GM12872 (cell line): ENCODE measurements around the gene CRIM1.

Experiments used
- TF ChIP-seq, protein P1 (sequence below): IDR thresholded peaks from 3 replicates; pipeline ENCODE4 v1.5.1; 2011; ENCODE audit warnings: low read depth, mild to moderate bottlenecking, low read length, moderate library complexity; ENCODE audit not compliant: insufficient read depth

Gene CRIM1

DNA sequence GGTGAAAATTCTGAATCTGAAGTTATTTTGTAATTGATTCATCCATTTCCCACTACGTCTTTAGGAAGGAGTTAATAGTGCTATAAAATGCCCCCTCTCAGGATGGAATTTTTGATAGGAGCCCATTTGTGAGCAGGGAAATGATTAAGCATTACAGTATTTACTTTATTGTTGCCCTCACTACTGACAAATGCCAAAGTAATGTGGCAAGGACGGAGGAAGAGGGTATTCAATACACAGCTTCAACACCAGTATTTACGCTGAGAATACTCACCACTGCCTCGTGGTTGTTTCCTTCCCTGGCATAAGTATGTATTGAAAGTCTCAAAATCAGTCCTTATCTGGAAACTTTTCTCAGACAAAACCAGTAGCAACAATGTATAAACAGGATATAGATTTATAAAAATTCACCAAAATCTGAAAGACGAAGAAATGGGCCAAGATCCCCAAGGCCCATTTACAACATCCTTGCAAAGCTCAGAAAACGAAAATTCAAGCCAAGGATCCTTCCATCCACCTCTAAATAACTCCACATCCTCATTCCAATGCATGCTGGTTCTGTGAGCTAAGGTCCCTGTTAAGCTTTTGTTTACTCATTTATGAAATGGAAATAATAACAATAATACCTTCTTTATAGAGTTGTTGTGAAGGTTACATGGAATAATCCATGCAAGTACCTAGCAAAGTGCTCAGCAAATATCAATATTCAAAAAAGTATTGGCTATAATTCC is 213.1 kb downstream of the CRIM1 start:
- TF ChIP-seq, protein P1, sequence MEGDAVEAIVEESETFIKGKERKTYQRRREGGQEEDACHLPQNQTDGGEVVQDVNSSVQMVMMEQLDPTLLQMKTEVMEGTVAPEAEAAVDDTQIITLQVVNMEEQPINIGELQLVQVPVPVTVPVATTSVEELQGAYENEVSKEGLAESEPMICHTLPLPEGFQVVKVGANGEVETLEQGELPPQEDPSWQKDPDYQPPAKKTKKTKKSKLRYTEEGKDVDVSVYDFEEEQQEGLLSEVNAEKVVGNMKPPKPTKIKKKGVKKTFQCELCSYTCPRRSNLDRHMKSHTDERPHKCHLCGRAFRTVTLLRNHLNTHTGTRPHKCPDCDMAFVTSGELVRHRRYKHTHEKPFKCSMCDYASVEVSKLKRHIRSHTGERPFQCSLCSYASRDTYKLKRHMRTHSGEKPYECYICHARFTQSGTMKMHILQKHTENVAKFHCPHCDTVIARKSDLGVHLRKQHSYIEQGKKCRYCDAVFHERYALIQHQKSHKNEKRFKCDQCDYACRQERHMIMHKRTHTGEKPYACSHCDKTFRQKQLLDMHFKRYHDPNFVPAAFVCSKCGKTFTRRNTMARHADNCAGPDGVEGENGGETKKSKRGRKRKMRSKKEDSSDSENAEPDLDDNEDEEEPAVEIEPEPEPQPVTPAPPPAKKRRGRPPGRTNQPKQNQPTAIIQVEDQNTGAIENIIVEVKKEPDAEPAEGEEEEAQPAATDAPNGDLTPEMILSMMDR, result no peak

DNA sequence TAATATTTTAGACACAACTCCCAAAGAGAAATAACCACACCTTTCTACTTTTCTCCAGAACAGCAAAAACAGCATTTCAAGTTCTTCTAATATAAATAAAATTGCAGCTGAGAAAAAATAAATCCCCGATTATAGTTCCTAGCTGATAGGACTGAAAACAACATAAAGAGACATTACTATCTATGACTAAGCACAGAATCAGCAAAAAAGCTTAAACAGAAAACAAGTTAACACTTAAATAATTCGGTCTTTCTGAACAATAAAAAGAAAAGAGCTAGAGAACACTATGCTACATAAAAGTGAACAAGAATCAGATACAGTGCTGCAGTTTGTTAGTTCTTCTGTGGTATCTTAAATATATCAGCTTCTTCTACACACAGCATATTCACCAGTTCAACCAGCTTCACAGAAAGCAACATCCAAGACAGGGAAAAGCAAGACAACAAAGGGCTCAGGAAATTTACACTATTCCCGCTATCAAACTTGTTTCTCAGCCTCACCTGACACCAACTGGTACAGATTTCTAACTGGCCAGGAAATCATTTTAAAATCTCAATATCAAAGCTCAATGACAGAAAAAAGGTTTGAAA is 213.8 kb downstream of the CRIM1 start:
- TF ChIP-seq, protein P1, result no peak

- TF ChIP-seq, protein P1, result no peak
Observed at GRCh38 chr2:36570416-36570815, 214.8 kb downstream of the CRIM1 start.

DNA sequence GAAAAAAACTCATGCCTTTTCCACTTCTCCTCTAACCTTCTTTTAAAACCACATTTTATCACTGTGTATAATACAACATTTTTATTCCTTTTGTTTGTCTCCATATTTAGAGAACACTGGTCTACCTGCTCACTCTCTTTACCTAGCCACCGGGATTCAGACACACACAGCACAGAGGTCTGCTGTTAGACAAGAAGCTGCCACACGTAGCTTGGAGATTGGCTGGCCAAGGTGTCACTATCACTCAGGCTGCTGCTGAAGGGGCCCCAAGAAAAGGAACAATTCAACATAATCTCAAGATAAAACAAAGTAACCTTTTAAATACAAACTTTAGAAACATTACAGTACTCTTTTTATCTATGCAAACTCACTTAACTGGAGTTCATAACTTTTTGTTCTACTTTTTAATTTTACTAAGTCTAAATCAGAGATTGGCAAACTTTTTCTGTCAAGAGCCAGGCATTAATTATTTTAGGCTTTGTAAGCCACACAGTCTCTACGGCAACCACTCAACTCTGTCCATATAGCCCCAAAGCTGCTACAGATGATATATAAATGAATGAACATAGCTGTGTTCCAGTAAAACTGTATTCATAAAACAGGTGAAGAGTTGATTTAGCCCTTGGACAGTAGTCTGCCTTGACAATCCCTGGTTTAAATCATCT is 216.6 kb downstream of the CRIM1 start:
- TF ChIP-seq, protein P1, result no peak

DNA sequence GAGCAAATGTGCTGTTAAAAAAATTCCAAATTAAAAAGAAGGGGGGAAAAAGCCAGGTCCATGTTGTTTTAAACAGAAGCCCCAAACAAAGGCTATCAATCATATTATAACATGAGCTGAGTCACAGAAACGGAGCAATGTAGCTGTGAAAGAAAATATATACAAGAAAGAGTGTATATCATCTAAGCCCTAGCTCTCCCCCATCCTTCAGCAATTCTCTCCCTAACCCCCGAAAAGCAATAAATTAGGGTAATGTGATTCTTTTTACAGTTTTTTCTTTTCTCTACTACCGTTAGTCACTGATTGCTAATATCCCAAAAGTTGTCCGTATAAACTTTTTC is 217.1 kb downstream of the CRIM1 start:
- TF ChIP-seq, protein P1, result no peak

DNA sequence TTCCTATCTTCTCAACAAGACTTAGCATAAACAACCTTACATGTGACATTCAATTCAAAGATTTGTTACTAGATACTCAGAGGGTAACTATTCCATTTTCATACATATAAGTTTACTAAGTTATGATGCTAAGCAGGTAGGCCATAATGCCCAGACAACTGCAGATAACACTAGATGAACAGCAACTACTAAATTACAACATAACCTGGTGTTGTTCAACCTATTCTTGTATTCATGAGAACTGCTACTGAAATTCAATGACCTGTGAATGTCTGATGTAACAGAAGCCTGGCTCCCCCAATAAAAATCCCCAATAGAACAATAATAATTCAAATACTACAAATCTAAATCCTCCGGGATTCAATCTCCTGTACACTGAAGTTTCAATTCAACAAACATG is 217.6 kb downstream of the CRIM1 start:
- TF ChIP-seq, protein P1, result no peak

GRCh38 chr2:36574560-36574959 is 219.0 kb downstream of the CRIM1 start:
- TF ChIP-seq, protein P1, result no peak
